OCI-LY1 (cell line): ENCODE data around the gene PDE9A.

Experiments used
- H2AFZ ChIP-seq: fragments of 200-600 bp; sonication (generic), shearing (Covaris generic); 2 replicates; pipeline ENCODE4 v1.6.0; 2014; ENCODE audit warnings: antibody characterized with exemption, mild to moderate bottlenecking, low read length
- H3F3A ChIP-seq: fragments of 200-600 bp; sonication (generic), shearing (Covaris generic); 2 replicates; pipeline ENCODE4 v1.6.0; 2014; ENCODE audit warnings: mild to moderate bottlenecking, antibody characterized with exemption, low read length, moderate library complexity; ENCODE audit not compliant: insufficient read depth
- H3K27ac ChIP-seq: fragments of 200-600 bp; sonication (generic); 2 replicates; pipeline ENCODE4 v1.5.1; 2014; ENCODE audit warnings: low read length, mixed run types, mild to moderate bottlenecking, low read depth; ENCODE audit not compliant: poor library complexity, severe bottlenecking
- H3K27me3 ChIP-seq: fragments of 200-600 bp; sonication (generic); 2 replicates; pipeline ENCODE4 v1.6.0; 2014; ENCODE audit warnings: antibody characterized with exemption, mild to moderate bottlenecking, low read length, moderate library complexity; ENCODE audit not compliant: insufficient read depth
- H3K36me3 ChIP-seq: fragments of 200-600 bp; sonication (generic); 2 replicates; pipeline ENCODE4 v1.6.1; 2014; ENCODE audit warnings: mild to moderate bottlenecking, antibody characterized with exemption, low read length, moderate library complexity, mixed read lengths; ENCODE audit not compliant: insufficient read depth
- H3K4me1 ChIP-seq: fragments of 200-600 bp; sonication (generic); 2 replicates; pipeline ENCODE4 v1.5.1; 2014; ENCODE audit warnings: mild to moderate bottlenecking, low read length, moderate library complexity; ENCODE audit not compliant: insufficient read depth, severe bottlenecking
- H3K4me2 ChIP-seq: fragments of 200-600 bp; sonication (generic), shearing (Covaris generic); 2 replicates; pipeline ENCODE4 v1.6.1; 2014; ENCODE audit warnings: low read length
- H3K4me3 ChIP-seq: fragments of 200-600 bp; sonication (generic); 2 replicates; pipeline ENCODE4 v1.5.1; 2014; ENCODE audit warnings: low read length, low read depth, mild to moderate bottlenecking, mixed read lengths; ENCODE audit not compliant: poor library complexity, severe bottlenecking
- H3K79me2 ChIP-seq: fragments of 200-600 bp; shearing (Covaris generic); 2 replicates; pipeline ENCODE4 v1.6.1; 2016; ENCODE audit warnings: mixed run types, low read length, mixed read lengths; ENCODE audit not compliant: insufficient read depth
- H3K9ac ChIP-seq: fragments of 200-600 bp; sonication (generic), shearing (Covaris generic); 2 replicates; pipeline ENCODE4 v1.6.1; 2014; ENCODE audit warnings: mild to moderate bottlenecking, low read length, mixed read lengths
- H3K9me2 ChIP-seq: fragments of 200-600 bp; sonication (generic), shearing (Covaris generic); 2 replicates; pipeline ENCODE4 v1.6.1; 2014; ENCODE audit warnings: low read depth, mild to moderate bottlenecking, low read length, mixed read lengths
- H3K9me3 ChIP-seq: fragments of 200-600 bp; shearing (Covaris generic); 2 replicates; pipeline ENCODE4 v1.6.1; 2014; ENCODE audit warnings: low read length, mixed read lengths
- H4K20me1 ChIP-seq: fragments of 200-600 bp; sonication (generic), shearing (Covaris generic); 2 replicates; pipeline ENCODE4 v1.6.0; 2016; ENCODE audit warnings: mild to moderate bottlenecking, low read length; ENCODE audit not compliant: insufficient read depth
- EZH2 ChIP-seq: fragments of 200-600 bp; sonication (generic), shearing (Covaris generic); IDR thresholded peaks from 2 replicates; pipeline ENCODE4 v1.8.0; 2017; ENCODE audit warnings: borderline replicate concordance, mixed run types, mild to moderate bottlenecking, antibody characterized with exemption, low read length, moderate library complexity, mixed read lengths
- TF ChIP-seq, protein P1 (sequence below): fragments of 200-600 bp; sonication (generic), shearing (Covaris generic); IDR thresholded peaks from 2 replicates; pipeline ENCODE4 v1.5.1; 2017; ENCODE audit warnings: mild to moderate bottlenecking, antibody characterized with exemption, low read length, moderate library complexity, mixed read lengths

The PDE9A gene

DNA sequence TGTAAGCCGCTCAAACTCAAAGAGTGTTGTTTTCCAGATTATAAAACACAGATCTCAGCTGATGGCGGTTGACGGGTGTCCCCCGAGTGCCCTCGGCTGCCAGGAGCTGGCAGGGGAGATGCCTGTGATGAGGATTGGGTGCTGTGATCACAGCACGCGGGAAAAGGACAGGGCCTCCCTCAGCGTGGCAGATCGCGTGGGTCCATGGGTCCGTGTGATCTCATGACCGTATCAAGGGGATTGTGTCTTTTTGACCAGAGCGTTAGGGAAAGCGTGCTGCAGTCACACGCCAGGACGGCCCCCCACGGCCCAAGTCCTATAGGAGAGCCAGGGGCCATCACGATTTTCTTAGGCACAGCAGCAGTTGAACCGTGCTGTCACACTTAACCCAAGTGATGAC, 51.9 kb downstream of the PDE9A start:
- no peaks in the 10 kb centered on the region; the same call in 1 of the 2 replicates for H3K27me3 ChIP-seq
- TF ChIP-seq, protein P1, sequence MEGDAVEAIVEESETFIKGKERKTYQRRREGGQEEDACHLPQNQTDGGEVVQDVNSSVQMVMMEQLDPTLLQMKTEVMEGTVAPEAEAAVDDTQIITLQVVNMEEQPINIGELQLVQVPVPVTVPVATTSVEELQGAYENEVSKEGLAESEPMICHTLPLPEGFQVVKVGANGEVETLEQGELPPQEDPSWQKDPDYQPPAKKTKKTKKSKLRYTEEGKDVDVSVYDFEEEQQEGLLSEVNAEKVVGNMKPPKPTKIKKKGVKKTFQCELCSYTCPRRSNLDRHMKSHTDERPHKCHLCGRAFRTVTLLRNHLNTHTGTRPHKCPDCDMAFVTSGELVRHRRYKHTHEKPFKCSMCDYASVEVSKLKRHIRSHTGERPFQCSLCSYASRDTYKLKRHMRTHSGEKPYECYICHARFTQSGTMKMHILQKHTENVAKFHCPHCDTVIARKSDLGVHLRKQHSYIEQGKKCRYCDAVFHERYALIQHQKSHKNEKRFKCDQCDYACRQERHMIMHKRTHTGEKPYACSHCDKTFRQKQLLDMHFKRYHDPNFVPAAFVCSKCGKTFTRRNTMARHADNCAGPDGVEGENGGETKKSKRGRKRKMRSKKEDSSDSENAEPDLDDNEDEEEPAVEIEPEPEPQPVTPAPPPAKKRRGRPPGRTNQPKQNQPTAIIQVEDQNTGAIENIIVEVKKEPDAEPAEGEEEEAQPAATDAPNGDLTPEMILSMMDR, result no peak
- TF ChIP-seq EZH2, result no peak

DNA sequence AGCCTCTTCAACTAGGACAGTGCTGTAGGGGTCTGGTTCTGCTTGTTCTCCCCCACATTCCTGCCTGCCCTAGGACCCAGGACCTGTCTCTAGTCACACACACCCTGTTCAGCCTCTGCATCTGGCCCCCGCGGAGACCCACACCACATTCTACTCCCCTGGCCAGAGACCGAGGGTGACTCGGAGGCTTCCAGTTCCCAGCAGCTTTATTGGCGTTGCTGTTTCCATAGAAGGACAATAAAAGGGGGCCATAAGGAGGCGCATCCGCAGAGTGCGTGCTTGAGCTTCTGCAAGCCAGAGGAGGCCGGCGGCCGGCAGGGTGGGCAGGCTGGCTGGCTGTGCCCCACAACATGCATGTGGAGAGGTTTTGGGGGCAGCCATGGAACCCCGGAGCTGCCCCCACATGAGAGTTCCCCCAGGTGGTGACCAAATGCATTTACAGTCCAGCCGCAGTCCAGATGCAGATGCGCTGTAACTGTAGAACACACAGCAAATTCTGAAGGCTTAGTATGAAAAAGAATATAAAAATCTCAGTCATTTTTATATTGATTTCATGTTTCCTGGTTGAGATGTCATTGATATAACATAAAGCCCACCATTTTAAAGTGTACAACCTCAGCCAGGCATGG, 52.4 kb downstream of the PDE9A start:
- Histone ChIP-seq H3K27ac (no peak overlapping the region), H2AFZ (no peak overlapping the region), H3K9me2 (no peaks in the 10 kb centered on the region), H3K79me2 (no peaks in the 10 kb centered on the region), H3K36me3 (no peaks in the 10 kb centered on the region), H3F3A (no peaks in the 10 kb centered on the region), H3K9ac (no peak overlapping the region), H3K4me1 (no peaks in the 10 kb centered on the region), H3K4me2 (no peak overlapping the region), H3K9me3 (no peaks in the 10 kb centered on the region), H3K27me3 (no peaks in the 10 kb centered on the region; the same call in 1 of the 2 replicates), H4K20me1 (no peaks in the 10 kb centered on the region), H3K4me3 (no peak overlapping the region)
- no peak for TF ChIP-seq EZH2
- TF ChIP-seq, protein P1, result no peak

More for the DNA sequence above, 51.9 kb downstream of the PDE9A start:
- Histone ChIP-seq H3K27ac (no peak overlapping the region), H3K79me2 (no peaks in the 10 kb centered on the region), H3K4me1 (no peaks in the 10 kb centered on the region), H3F3A (no peaks in the 10 kb centered on the region), H3K9me3 (no peaks in the 10 kb centered on the region), H3K9me2 (no peaks in the 10 kb centered on the region), H3K9ac (no peak overlapping the region), H4K20me1 (no peaks in the 10 kb centered on the region), H3K4me2 (no peak overlapping the region), H3K36me3 (no peaks in the 10 kb centered on the region), H3K4me3 (no peak overlapping the region), H2AFZ (no peak overlapping the region)

DNA sequence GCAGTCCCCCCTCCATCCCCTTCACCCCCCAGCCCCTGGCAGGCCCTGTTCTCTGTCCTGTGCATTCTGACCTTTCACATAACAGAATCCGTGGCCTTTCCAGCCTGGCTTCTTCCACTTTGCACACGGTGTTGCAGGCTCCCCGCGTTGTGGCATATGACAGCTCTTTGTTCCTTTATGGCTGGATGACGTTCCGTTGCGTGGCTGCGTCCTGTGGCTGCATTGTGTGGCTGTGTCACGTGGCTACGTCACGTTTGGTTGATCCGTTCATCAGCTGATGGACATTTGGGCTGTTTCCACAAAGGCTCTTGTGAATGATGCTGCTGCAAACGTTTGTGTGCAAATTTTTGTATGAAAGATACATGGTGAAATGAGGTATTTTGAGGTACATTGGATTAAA, 53.3 kb downstream of the PDE9A start:
- Histone ChIP-seq H4K20me1 (no peaks in the 10 kb centered on the region), H3K4me1 (no peaks in the 10 kb centered on the region), H3K4me3 (no peak overlapping the region), H3K36me3 (no peaks in the 10 kb centered on the region), H3K9me2 (no peaks in the 10 kb centered on the region), H3K79me2 (no peaks in the 10 kb centered on the region), H3K4me2 (no peak overlapping the region), H3K9me3 (no peaks in the 10 kb centered on the region), H3F3A (no peaks in the 10 kb centered on the region), H2AFZ (no peak overlapping the region), H3K27ac (no peak overlapping the region), H3K9ac (no peak overlapping the region), H3K27me3 (no peaks in the 10 kb centered on the region; the same call in 1 of the 2 replicates)
- TF ChIP-seq, protein P1, result no peak
- no peak for TF ChIP-seq EZH2
